Fibroblast of lung (primary cell): ENCODE data around the gene TRAK1. TPM values are rescaled to one million over a fixed set of nuclear protein-coding genes. Genes with fewer than 3 reads are reported as not detected.
A peak's percentile ranks its signal among the peaks of the same experiment; 100 is the strongest.

Experiments used
- DNase-seq, 2 donors: peaks; one replicate each; pipeline versions ENCODE4 v3.0.0 to v3.0.0-alpha.2; 2010; ENCODE audit warnings: low read depth in 2 of 2
- H2AFZ ChIP-seq: 2 replicates; pipeline ENCODE4 v1.5.1; 2012; ENCODE audit warnings: low read length, control low read depth, inconsistent platforms
- H3K27ac ChIP-seq: 2 replicates; pipeline ENCODE4 v1.5.1; 2011; ENCODE audit warnings: low read length, control low read depth; ENCODE audit not compliant: insufficient read depth
- H3K27me3 ChIP-seq: 2 replicates; pipeline ENCODE4 v1.5.1; 2011; ENCODE audit warnings: mild to moderate bottlenecking, low read length; ENCODE audit not compliant: control insufficient read depth, insufficient read depth
- H3K36me3 ChIP-seq: 2 replicates; pipeline ENCODE4 v1.5.1; 2011; ENCODE audit warnings: low read length; ENCODE audit not compliant: control insufficient read depth, insufficient read depth
- H3K4me1 ChIP-seq: 2 replicates; pipeline ENCODE4 v1.5.1; 2011; ENCODE audit warnings: low read length; ENCODE audit not compliant: control insufficient read depth, insufficient read depth; ENCODE audit errors: extremely low read depth
- H3K4me2 ChIP-seq: 2 replicates; pipeline ENCODE4 v1.5.1; 2011; ENCODE audit warnings: low read length, control low read depth; ENCODE audit not compliant: insufficient read depth; ENCODE audit errors: extremely low read depth
- H3K4me3 ChIP-seq, 4 experiments: fragments of 200-600 bp in 1 of 4; sonication (generic) in 1 of 4; replicated peaks in 1 of 4; 2 replicates each; pipeline ENCODE4 v1.5.1; 2011 to 2016; ENCODE audit warnings: low read length in 4 of 4, low read depth in 3 of 4, mild to moderate bottlenecking in 3 of 4, control low read depth in 2 of 4, inconsistent platforms in 1 of 4, mixed read lengths in 1 of 4; ENCODE audit not compliant: insufficient read depth in 1 of 4; ENCODE audit errors: control extremely low read depth in 1 of 4
- H3K79me2 ChIP-seq: 2 replicates; pipeline ENCODE4 v1.5.1; 2012; ENCODE audit warnings: mild to moderate bottlenecking, low read length, inconsistent platforms; ENCODE audit not compliant: control insufficient read depth, insufficient read depth
- H3K9ac ChIP-seq: 2 replicates; pipeline ENCODE4 v1.5.1; 2011; ENCODE audit warnings: mild to moderate bottlenecking, low read length, control low read depth; ENCODE audit not compliant: insufficient read depth
- H3K9me3 ChIP-seq: 2 replicates; pipeline ENCODE4 v1.5.1; 2012; ENCODE audit warnings: low read depth, low read length; ENCODE audit not compliant: control insufficient read depth, insufficient read depth
- H4K20me1 ChIP-seq: 2 replicates; pipeline ENCODE4 v1.5.1; 2011; ENCODE audit warnings: low read length; ENCODE audit not compliant: control insufficient read depth, insufficient read depth; ENCODE audit errors: extremely low read depth
- EZH2 ChIP-seq: IDR thresholded peaks from 2 replicates; pipeline ENCODE4 v1.5.1; 2012; ENCODE audit warnings: low read length, control low read depth, mild to moderate bottlenecking; ENCODE audit errors: missing control alignments
- polyA plus RNA-seq, 2 donors: library from polyadenylated mRNA; depleted of rRNA in 1 of 2; stranded (reverse) in 1 of 2; unstranded in 1 of 2; fragments of >200 nt; gene quantifications; 2 replicates each; pipeline ENCODE4 v1.2.1, GENCODE V29; 2011 to 2012; ENCODE audit warnings: missing spikeins in 1 of 2
- total RNA-seq: library from RNA; depleted of rRNA; stranded (reverse); fragments of >200 nt; gene quantifications from 2 replicates; pipeline ENCODE4 v1.2.1, GENCODE V29; 2014
- TF ChIP-seq, protein P1 (sequence below), 2 donors: IDR thresholded peaks in 1 of 2; conservative IDR thresholded peaks in 1 of 2; 1 replicate in 1 of 2; 2 replicates in 1 of 2; pipeline ENCODE4 v1.5.1; 2011 to 2012; ENCODE audit warnings: low read length in 2 of 2, control low read depth in 1 of 2, inconsistent platforms in 1 of 2, low read depth in 1 of 2, mild to moderate bottlenecking in 1 of 2

TRAK1 gene
- total and polyA plus RNA-seq, 2 donors (not counting 1 experiment from before 2014, with no cell fraction given) = 37.8 to 44.0 TPM

GRCh38 chr3:42117175-42118008 lies 26.2 kb downstream of the TRAK1 start:
- Histone ChIP-seq H3K4me2 (peak overlapping the region; percentile 64), H3K4me3 (peak overlapping the region in 1 of 4 experiments; percentile 12)
- peak; percentile 77 to 84 for DNase-seq

DNA sequence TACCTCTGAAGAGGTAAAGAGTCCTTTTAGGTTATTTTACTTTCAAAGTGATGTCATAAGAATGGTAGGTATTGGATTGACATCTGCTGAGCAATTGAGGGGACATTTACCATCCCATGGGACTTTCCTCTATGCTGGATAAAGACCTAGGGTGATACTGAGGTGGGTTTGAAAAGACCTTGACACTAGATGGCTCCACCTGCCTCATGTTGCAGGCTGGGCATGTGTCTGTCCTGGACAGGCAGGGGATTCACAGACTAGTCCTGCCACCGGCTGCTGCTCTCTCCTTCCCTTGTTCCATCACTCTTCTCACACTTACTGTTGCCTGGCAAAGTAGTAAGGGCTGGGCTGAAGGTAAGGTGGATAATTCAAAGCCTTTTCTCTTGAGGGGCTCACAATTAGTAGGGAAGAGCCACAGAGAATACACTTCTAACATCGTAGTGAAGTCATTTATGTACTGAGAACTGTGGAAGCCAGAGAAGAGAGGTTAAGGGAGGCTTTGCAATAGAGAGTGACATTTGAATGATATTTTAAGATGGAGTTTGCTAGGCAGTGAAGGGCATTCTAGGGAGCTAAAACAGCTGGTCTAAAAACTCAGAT lies 27.7 kb downstream of the TRAK1 start:
- no peaks in the 10 kb centered on the region for H4K20me1 ChIP-seq
- H2AFZ ChIP-seq = no peak overlapping the region
- H3K27me3 ChIP-seq = no peaks in the 10 kb centered on the region
- H3K4me2 ChIP-seq = no peak overlapping the region
- no peak overlapping the region for H3K4me3 ChIP-seq
- no peaks in the 10 kb centered on the region for H3K36me3 ChIP-seq
- H3K9ac ChIP-seq = no peak overlapping the region
- TF ChIP-seq, protein P1, sequence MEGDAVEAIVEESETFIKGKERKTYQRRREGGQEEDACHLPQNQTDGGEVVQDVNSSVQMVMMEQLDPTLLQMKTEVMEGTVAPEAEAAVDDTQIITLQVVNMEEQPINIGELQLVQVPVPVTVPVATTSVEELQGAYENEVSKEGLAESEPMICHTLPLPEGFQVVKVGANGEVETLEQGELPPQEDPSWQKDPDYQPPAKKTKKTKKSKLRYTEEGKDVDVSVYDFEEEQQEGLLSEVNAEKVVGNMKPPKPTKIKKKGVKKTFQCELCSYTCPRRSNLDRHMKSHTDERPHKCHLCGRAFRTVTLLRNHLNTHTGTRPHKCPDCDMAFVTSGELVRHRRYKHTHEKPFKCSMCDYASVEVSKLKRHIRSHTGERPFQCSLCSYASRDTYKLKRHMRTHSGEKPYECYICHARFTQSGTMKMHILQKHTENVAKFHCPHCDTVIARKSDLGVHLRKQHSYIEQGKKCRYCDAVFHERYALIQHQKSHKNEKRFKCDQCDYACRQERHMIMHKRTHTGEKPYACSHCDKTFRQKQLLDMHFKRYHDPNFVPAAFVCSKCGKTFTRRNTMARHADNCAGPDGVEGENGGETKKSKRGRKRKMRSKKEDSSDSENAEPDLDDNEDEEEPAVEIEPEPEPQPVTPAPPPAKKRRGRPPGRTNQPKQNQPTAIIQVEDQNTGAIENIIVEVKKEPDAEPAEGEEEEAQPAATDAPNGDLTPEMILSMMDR (conservative IDR thresholded peaks at IDR 0.05 in 1 of 2, IDR thresholded peaks at IDR 0.05 in 1 of 2; ENCODE audit: low read depth in 1 of 2, low read length in 2 of 2) = peak in 1 of 2 donors; percentile 29
- TF ChIP-seq EZH2 = no peak
- no peak overlapping the region for H3K27ac ChIP-seq
- H3K9me3 ChIP-seq = no peaks in the 10 kb centered on the region
- H3K4me1 ChIP-seq = peaks cover 17% of the 10 kb centered on the region
- peak; percentile 30 to 47 for DNase-seq
- H3K79me2 ChIP-seq = peaks cover 22% of the 10 kb centered on the region

More at GRCh38 chr3:42117175-42118008, 26.2 kb downstream of the TRAK1 start:
- Histone ChIP-seq H2AFZ (no peak overlapping the region), H4K20me1 (no peaks in the 10 kb centered on the region), H3K27me3 (no peaks in the 10 kb centered on the region), H3K4me1 (peaks cover 11% of the 10 kb centered on the region), H3K9me3 (no peaks in the 10 kb centered on the region), H3K79me2 (peaks cover 11% of the 10 kb centered on the region), H3K36me3 (no peaks in the 10 kb centered on the region), H3K27ac (peak overlapping the region; percentile 23), H3K9ac (no peak overlapping the region)
- TF ChIP-seq, protein P1 (conservative IDR thresholded peaks at IDR 0.05 in 1 of 2, IDR thresholded peaks at IDR 0.05 in 1 of 2; ENCODE audit: low read depth in 1 of 2, low read length in 2 of 2) = peak; percentile 41 to 66
- no peak for TF ChIP-seq EZH2

DNA sequence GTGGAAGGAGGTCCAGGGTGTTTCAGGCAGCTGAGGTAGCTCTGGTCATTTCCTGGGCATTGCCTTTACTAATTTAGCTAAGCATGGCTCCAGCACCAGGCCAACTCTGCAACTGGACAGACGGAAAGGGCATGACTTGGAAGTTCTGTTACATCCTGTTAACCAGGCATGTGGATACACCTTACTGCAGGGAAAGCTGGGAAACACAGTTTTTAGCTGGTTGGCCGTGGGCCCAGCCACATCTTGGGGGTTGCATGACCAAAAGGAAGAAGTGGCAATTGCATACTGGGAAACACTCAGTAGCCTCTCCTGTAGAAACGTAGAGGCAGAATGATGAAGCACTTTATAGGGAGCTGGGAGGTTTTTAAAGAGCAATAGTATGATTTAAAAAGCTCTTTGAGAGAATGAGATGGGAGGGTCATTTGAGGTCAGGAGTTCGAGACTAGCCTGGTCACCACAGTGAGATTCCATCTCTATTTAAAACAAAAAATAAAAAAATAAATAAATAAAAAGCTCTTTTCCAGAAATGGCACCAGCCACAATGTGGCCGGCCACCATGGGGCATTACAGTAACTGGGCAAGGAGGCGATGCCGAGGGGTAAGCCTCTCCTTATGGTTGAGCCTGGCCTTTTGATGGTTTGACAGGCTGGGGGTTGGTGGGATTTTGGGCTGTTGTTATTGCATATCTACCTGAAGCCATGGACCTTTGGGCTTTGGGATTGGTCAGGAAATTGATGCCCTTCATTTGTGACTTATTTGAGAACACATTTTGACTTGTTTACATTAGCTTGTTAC lies 28.6 kb downstream of the TRAK1 start:
- Histone ChIP-seq H3K4me3 (no peak overlapping the region), H3K4me1 (peaks cover 17% of the 10 kb centered on the region), H3K27ac (no peak overlapping the region), H3K79me2 (peaks cover 27% of the 10 kb centered on the region), H3K9me3 (no peaks in the 10 kb centered on the region), H3K9ac (no peak overlapping the region), H3K27me3 (no peaks in the 10 kb centered on the region), H3K36me3 (no peaks in the 10 kb centered on the region), H3K4me2 (no peak overlapping the region), H4K20me1 (no peaks in the 10 kb centered on the region), H2AFZ (no peak overlapping the region)
- TF ChIP-seq EZH2 = no peak
- TF ChIP-seq, protein P1 (conservative IDR thresholded peaks at IDR 0.05 in 1 of 2, IDR thresholded peaks at IDR 0.05 in 1 of 2; ENCODE audit: low read depth in 1 of 2, low read length in 2 of 2) = no peak
- DNase-seq = peak in 1 of 2 donors; percentile 48
